GM21737 (cell line): ENCODE measurements around the gene SARDH.

Experiments used
- ATAC-seq: cut with Tn5 transposase; IDR thresholded peaks from one replicate; pipeline ENCODE4 v1.9.1; 2021; ENCODE audit warnings: mild to moderate bottlenecking, moderate library complexity; ENCODE audit not compliant: unreplicated experiment

SARDH gene

DNA sequence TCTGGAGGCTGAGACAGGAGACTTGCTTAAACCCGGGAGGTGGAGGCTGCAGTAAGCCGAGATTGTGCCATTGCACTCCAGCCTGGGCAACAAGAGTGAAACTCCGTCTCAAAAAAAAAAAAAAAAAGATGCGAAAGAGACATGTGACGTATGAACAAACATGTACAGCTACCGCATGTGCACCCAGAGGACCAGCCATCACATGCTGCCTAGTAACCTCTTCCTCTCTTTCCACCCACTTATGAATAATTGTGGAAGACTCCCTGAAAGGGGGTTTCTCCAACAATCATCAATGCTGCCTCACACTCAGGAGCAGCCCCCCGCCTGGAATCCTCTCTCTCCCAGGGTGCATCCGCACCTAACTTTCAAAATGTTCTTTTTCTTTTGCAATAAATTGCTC is 2.2 kb downstream of the SARDH start:
- no peak for ATAC-seq

DNA sequence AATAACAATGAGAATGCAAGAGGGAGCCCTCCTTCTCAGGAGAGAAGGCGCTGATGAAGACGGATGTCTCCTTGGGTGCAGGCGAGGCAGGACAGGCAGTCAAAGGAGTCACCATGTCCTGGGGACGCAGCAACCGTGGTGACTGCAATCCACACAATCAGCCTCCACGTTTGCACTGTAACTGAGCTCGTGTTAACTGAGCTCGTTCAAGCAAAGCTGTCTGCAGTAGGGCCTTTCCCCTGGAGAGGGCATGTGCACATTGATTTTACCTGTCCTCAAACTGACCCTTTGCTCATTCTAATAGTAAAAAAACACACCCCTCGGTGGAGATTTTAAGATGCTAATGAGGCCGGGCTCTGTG is 2.8 kb downstream of the SARDH start:
- no peak for ATAC-seq

DNA sequence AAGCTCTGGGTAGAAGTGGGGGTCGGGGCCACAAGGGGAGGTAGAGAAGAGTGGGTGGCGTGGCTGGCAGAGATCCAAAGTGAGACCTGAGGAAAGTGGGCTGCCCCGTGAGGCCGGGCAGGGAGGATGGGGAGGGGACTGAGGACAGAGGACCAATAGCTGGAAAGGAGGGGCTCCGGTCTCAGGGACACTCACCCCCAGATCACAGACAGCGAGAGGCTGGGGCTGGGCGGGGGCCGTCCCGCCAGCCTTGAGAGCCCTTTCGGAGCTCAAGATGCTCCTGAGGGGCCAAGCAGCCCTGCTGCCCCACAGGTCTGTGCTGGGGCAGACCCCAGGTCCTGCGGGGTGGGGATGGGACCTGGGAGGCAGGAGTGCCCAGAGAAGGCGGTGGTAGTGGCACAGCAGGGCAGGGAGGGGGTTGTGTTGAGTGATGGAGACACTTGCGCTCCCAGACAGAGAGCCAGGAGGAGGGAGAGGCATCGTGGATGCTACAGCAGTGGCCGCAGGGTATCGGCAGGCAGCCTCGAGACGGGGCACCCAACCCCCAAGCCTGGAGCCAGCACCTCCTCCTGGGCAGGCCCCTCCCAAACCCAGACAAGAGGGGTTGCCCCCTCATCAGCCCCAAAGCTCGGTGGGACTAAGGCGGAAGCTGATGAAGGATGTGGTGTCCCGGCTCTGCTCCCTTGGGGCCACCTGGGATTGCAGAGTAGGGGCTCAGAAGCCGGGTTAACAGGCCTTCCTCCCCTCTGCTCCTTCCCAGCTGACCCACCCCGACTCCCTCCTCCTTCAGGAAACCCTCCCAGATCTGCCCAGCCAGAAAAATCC is 3.4 kb downstream of the SARDH start:
- no peak for ATAC-seq

DNA sequence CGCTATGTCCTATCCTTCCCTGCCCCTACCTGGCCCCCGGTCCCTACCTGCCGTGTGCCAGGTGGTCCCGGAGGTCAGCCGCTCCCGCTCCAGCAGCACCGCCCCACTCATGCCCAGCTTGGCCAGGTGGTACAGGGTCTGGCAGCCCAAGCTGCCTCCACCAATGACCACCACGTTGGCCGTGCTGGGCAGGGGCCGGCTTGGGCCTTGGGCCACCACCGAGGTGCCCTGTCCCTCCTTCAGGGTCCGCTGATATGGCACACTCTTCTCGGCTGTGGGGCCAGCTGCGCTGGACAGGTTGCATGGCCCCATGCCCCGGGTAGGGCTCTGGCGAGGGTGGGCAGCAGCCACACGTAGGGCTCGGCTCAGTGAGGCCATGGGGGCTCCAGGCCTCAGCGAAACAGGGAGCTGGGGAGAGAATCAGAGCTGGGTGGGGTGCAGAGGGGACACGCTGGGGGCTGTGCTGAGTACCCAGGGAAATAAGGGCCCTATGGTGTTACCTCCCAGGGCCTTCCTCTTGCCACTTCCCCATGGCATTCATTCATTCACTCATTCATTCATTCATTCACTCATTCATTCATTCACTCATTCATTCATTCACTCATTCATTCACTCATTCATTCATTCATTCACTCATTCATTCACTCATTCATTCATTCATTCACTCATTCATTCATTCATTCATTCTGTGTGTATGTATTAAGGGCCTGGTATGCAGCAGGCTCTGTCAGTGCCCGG is 4.2 kb downstream of the SARDH start:
- ATAC-seq: no peak

DNA sequence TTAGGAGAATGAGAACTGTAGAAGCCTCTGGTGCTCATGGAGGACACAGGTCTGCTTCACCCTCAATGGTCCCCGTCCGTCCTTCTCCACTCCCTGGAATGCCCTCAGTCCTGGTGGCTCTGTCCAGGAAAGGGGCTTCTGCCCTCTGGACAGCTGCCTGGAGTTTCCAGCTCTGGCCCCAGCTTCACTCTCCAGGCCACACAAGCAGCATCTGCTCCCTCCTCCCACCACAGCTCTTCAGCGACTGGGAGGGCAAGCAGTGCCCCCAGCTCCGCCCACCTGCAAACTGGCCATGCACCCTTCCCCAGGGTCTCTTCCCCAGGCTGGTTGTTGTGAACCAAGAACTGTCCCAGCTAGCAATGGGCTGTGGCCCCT is 4.7 kb downstream of the SARDH start:
- ATAC-seq: no peak

DNA sequence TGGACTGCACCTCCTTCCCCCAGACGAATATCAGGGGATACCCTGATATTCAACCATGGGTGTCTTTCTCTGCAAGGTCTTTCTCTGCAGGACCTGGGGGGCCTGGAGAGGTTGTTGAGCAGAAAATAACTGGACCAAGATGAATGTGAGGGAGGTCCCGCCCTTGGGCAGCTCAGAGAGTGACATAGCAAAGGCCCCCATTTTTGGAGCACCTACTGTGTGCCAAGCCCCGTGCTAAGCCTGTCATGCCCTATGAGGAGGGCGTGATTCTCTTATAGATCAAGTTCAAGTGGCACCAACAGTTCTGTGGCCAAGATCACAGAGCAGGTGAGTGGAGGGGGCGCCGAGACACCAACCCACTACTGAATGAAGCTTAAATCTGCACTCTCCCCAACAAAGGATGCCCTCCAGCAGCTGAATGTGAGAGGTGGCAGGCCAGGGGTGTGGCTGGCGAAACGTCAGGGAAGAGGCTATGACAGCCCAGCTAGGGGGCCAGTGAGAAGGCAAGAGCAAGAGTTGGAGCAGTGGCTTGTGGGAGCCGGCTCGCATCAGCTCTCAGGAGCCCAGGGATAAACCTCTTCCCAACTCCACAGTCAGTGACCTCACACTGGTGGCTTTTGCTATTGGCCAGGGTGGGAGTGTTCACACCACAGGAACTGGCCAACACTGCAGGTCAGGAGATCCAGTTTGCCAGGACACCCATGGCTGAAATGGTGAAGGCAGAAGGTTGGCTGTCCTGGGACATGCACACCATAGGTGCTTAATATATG is 5.3 kb downstream of the SARDH start:
- ATAC-seq: no peak

DNA sequence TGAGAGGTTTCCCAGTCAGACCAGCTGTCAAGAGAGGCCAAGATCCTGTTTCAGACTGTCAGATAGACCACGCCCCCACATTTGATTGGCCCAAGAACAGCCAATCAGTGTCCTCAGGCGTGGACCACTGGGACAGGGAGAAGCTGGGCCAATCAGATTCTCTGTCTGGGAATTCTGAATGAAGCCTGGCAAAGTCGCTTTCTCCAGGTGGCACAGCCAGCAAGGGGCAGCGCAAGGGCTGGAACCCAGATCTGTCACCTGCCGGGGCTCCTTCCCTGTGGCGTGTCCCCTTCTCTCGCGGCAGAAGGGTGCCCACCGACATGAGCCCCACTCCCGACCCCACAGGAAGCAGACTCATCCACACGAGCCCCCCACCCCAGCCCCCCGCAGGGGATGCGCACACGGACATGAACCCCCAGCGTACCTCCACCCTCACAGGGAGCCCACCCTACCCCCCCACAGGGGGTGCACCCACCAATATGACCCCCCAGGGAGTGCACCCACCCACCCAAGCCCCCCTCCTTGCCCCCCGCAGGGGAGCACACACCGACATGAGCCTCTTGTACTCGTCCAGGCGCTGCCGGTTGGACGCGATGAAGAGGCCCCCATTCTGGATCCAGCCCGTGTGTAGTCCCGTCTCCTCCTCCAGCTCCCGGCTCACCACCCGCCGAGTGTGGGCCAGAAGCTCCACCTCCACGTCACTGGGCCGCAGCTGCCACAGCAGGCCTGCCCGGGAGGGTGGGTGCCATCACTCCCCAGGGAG is 6.1 kb downstream of the SARDH start:
- ATAC-seq: no peak

DNA sequence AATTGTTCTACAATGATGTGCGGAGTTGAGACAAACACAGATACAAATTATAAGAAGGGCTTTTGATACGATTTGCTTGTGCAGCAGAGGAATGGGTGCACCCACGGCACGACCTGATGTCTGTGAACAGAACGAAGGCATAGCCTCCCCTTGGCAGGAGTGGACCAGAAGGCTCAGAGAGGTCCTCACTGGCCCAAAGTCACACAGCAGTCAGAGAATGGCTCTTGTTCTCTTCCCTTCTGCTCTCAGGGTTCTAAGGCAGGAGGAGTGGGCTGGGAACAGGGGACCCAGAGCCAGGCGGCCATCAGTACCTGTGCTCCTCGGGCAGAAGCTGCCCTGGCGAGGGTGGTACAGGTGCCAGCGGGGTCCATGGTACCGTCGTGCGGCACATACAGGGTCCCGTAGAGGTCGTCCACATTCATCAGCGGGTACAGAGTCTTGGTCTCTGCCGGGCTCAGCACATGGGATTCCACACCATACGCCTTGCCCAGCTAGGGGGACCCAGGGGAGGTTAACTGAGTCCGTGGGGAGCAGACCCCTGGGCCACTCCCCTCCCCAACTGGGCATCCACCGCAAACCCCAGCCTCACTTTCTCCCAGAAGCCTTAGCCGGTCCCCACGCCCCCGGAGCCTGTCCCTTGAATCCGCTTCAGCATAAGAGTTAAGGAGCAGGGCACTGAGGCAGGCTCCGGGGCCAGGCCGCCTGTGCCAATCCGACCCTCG is 7.0 kb downstream of the SARDH start:
- ATAC-seq: no peak

DNA sequence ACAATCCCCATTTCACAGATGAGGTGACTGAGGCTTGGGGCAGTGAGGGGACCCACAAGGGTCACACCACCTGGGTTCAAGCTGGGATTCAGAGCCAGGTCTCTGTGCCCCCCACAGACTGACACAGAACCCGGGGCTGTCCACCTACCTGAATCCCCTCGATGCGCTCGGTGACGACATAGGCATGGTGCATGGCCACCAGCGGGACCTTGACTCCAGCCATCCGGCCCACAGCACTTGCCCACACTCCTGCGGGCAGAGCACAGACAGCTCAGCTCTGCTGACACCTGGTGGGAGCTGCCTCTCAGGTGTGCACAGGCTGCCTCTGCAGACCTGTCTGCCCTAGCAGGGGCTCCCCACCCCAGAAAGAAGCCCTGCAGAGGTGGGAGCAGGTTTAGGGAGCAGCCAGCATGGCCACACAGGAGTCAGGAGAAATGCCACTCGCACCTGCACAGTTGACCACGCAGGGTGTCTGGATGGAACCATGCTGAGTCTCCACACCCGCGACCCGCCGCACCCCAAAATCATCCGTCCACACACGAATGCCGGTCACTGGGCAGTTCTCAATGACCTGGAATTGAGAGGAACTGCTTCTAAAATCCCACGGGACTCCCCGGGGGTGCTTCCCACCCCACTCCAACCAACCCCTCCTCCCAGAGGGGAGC is 8.4 kb downstream of the SARDH start:
- ATAC-seq: no peak

DNA sequence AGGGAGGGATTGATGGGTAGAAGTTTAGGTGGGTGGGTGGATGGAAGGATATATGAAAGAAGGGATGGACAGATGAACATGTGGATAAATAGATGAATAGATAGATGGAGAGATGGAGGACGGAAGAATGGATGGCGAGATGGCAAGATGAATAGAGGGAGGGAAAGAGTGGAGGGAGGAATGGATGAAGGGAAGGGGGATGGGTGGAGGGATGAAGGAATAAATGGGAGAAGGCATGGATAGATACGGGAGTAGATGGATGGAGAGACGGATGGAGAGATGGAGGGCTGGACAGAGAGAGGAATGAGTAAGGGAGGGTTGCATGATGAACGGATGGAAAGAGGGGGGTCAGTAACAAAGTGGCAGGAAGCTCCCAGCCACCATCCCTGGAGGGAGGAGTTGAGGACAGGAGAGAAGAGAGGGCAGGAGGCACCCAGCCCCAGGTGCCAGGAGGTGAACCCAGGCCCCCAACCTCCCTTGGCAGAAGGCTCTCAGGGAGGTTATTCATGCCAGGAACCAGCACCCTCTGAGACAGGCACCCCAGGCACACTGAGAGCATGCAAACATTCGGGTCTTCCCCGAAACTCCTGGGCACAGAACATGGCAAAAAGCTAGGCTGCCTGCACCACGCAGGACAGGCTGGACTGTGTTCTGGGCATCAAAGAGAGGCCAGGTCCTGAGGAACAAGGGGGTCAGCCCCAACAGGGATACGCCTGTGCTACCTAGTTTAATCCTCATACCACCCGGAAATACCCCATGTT is 9.1 kb downstream of the SARDH start:
- ATAC-seq: no peak

DNA sequence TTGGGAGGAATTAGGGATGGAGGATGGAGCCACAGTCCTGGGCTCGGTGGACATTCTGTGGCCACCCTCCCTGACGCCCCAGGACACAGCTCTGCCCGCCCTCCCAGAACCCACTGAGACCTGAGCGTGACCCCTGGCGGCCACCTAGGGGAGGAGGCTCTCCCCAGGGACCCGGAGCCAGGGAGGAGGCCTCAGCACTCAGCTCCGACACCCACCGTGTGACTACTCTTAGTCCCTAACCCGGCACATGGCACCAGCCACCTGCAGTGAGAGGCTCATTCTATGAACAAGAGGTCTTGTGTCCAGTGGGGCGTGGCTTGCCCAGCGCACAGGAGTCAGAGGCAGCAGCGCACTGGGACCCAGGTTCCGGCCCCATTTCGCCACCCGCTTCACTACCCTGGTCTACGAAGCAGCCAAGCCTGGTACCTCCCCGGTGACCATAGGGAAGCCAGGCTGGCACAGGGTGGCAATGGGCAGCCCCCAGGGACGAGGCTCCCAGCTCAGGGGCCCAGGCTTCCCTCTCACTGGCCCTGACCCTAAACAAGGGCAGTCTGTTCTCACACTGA is 10.2 kb downstream of the SARDH start:
- no peak for ATAC-seq

DNA sequence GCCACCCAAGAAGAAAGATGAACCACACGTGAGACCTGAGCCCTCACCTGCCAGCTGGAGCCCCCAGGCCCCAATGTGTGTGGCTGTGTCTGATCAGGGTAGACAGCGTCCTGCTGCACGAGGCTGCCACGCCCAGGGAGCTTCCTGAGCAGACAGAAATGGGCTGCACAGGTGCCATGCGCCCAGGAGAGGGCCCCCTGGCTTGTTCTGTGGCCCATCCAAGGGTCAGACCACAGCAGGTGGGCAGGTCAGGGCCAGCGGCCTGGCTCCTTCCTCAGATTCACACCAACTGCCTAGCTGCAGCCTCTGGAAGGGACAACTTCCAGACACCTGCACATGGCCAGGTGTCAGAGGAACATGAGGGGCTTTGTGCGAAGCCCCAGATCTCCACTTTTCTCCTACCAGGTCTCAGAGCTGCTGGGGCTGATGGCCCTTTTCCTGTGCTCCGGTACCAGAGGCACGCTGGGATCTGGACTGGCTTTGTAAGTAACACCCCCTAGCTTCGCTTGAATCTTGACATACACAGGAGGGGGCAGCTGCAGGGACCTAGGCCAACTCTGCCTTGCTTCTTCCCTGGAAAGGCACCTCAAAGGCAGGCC is 10.8 kb downstream of the SARDH start:
- no peak for ATAC-seq

DNA sequence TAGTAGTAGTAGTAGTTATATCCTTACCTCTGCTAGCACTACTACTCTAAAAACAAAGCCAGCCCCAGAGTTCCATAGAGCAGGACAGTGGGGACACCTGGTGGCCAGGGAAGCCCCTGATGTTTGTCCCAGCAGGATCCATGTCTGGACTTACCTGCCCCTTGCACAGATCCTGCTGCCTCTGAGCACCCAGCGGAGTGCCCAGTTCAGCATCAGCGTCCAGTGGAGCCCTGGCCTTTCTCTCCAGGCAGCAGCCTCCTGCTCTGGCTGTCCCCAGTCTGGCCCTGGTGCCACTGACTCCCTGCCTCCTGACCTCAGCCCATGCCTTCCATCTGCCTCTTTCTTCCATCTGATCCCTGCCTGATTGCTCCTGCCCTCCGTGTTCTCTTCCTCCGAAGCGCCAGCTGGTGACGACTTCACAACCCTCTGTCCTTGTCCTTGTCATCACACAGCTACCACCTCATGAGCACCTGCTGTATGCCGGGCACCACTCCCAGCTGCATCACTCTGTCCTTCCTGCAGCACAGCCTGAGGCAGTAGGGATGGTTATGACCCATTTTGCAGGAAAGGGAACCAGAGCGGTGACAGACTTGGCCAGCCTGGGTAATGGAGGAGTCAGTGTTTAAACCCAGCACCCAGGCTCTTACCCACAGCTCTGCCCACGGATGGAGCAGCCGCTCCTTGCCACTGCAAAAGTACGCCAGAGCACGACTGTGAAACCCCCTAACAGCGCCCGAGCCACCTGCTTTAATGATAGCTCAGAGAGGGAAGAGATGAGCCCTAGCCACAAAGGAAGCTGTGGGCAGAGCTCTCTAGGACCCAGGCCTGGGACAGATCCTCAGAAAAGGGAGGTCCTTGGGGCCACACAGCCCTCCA is 11.5 kb downstream of the SARDH start:
- ATAC-seq: no peak

DNA sequence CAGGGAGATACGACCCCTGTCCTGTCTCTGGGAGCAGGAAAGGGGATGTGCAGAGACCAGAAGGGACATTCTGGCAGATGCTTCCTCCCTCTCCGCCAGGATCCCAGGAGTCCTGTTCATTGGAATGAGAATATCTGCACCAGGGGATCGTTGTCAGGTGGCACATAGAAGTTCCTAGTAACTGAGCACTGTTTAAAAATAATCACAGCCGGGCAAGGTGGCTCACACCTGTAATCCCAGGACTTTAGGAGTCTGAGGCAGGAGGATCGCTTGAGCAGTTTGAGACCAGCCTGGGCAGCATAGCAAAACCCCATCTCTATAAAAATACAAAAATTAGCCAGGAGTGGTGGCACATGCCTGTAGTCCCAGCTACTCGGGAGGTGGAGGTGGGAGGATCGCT is 12.3 kb downstream of the SARDH start:
- ATAC-seq: no peak

DNA sequence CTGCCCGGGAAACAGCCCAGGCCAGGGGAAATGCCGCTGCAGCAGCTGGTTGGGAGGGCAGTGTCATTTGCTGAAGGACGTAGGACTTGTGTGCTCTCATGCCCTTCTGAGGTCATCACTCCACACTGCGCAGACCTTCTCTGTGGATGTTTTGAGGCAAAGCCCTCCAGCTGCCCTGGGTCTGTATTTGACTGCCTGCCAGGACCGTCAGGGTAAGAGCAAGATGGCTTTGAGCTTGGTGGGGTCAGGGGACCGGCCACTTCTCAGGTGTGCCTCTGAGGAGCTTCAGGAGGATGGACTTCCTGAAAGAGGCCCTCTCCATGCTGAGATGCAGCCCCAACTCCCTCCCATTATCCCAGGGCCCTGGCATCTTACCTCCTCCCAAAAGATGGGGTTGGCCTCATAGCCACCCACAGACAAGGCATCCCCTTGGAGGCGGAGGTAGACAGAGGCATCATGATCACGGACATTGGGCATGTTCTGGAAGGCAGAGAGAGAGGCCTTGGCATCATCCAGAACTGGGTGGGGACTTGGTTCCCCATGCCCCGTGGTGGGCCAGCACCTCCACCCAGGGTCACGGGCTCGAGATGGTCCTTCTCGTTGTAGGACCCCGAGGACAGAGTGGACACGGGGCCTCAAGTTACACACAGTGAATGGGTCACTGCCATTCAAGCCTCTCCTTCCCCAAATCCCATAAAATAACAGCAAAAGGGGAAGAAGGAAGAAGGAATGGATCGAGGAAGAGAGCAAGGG is 19.4 kb downstream of the SARDH start:
- ATAC-seq: no peak

DNA sequence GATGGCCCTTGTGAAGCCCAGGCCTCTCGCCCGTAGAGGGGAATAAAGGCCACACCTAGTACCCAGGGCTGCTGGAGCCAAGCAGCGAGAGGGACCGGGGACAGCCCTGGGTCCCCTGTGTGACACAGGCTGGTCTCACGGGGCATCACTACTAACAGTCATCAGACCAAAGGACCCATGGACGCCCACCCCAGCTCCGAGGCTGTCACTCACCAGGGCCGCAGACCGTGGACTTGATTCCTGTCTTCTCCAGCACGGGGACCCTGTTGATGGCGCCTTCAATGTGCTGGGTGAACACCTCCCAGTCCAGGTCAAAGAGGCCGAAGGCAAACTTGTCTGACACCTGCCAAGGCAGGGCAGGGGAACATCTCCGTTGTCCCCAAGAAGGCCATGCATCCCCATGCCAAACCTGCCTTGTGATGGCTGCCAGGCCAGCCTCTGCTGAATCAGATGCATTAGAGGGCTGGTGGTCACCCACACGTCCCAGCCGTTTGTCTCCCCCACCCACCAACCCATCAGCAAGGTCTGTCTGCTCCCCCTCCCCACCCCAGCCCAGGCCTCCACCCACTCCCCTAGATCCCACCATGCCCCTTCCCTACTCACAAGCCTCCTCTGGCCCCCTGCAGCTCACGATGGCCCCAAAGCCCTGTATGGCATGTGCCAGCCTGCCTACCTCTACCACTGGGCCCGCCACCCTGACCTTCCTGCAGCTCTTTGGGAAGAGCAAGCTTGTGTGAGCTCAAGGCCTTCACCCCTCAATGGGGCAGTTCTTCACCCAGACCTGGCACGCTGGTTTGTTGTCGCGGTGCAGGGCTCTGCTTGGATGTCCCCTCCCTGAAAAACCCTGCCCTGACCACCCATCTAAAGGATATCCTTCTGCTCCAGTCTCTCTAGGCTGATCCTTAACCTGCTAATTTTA is 20.8 kb downstream of the SARDH start:
- ATAC-seq: no peak
